Measurements from ENCODE around the gene DMXL1. TPM values are rescaled to one million over a fixed set of nuclear protein-coding genes. Genes with fewer than 3 reads are reported as not detected.

DMXL1 gene
- total and polyA plus RNA-seq, 4 donors: 4.3 to 38.1 (median 25.1) TPM

DNA sequence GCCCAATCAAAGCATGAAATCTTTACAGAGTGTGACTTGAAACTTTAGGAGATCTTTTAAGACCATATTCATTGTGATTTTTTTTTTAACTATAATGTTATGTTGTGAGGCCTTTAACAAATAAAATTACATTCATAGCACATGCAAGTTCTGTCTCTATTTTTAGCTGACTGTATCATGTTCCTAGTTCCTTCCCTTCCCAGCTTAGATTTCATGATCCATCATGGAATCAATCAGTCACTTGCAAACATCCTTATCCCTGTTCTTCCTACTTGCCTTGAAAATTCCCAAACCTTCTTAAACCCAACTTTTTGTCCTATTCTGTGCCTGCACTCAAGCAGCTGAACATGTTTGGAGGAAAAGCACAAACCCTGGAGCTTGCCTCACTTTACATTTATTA is 141.8 kb downstream of the DMXL1 start:
- no peaks in the 10 kb centered on the region for H3K27me3 ChIP-seq (ENCODE audit: control insufficient read depth in 4 of 4, insufficient read depth in 4 of 4, low read length in 3 of 4)
- TF ChIP-seq, protein P1, sequence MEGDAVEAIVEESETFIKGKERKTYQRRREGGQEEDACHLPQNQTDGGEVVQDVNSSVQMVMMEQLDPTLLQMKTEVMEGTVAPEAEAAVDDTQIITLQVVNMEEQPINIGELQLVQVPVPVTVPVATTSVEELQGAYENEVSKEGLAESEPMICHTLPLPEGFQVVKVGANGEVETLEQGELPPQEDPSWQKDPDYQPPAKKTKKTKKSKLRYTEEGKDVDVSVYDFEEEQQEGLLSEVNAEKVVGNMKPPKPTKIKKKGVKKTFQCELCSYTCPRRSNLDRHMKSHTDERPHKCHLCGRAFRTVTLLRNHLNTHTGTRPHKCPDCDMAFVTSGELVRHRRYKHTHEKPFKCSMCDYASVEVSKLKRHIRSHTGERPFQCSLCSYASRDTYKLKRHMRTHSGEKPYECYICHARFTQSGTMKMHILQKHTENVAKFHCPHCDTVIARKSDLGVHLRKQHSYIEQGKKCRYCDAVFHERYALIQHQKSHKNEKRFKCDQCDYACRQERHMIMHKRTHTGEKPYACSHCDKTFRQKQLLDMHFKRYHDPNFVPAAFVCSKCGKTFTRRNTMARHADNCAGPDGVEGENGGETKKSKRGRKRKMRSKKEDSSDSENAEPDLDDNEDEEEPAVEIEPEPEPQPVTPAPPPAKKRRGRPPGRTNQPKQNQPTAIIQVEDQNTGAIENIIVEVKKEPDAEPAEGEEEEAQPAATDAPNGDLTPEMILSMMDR (IDR thresholded peaks at IDR 0.05; ENCODE audit: low read depth, low read length, missing input control): no peak
- no peak for TF ChIP-seq RAD21 (IDR thresholded peaks at IDR 0.05)
- H3K27ac ChIP-seq (ENCODE audit: low read depth in 1 of 2, low read length in 2 of 2): no peak overlapping the region
- H3K4me1 ChIP-seq (ENCODE audit: control insufficient read depth in 4 of 4, insufficient read depth in 4 of 4, low read length in 3 of 4): no peaks in the 10 kb centered on the region
- no peak for DNase-seq (ENCODE audit: low spot score)
- no peak overlapping the region for H3K9ac ChIP-seq (ENCODE audit: low read depth in 1 of 2, low read length in 2 of 2)
- H3K4me3 ChIP-seq (ENCODE audit: low read depth in 1 of 3, low read length in 3 of 3): no peak overlapping the region
- H3K9me3 ChIP-seq (ENCODE audit: control insufficient read depth in 4 of 4, low read length in 3 of 4): no peaks in the 10 kb centered on the region
- H3K36me3 ChIP-seq (ENCODE audit: control insufficient read depth in 4 of 4, insufficient read depth in 3 of 4, low read depth in 1 of 4, low read length in 3 of 4): peaks cover 0 to 6% (median under 1%) of the 10 kb centered on the region in 4 donors

DNA sequence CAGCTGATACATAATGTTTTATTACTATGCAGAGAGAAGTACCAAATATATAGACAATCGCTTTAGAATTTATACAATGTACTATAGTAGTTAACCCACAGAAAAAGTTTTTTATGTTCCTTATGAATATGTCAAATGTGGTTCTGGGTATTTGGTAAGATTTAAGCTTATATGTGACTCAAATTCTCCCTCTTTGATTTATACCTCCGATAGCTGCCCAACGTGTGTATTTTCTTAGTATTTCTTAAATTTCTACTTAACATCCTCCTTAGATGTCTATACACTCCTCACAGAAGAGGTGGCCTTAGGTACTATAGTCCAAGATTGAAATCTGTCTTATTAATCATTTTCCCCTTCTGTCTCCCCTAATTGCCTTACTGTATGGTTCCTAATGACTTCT is 146.3 kb downstream of the DMXL1 start:
- WGBS: 98% methylated on average over 3 of the region's 3 CpGs
- TF ChIP-seq, protein P2, sequence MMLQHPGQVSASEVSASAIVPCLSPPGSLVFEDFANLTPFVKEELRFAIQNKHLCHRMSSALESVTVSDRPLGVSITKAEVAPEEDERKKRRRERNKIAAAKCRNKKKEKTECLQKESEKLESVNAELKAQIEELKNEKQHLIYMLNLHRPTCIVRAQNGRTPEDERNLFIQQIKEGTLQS (IDR thresholded peaks at IDR 0.05): no peak
- TF ChIP-seq RAD21 (IDR thresholded peaks at IDR 0.05): no peak

DNA sequence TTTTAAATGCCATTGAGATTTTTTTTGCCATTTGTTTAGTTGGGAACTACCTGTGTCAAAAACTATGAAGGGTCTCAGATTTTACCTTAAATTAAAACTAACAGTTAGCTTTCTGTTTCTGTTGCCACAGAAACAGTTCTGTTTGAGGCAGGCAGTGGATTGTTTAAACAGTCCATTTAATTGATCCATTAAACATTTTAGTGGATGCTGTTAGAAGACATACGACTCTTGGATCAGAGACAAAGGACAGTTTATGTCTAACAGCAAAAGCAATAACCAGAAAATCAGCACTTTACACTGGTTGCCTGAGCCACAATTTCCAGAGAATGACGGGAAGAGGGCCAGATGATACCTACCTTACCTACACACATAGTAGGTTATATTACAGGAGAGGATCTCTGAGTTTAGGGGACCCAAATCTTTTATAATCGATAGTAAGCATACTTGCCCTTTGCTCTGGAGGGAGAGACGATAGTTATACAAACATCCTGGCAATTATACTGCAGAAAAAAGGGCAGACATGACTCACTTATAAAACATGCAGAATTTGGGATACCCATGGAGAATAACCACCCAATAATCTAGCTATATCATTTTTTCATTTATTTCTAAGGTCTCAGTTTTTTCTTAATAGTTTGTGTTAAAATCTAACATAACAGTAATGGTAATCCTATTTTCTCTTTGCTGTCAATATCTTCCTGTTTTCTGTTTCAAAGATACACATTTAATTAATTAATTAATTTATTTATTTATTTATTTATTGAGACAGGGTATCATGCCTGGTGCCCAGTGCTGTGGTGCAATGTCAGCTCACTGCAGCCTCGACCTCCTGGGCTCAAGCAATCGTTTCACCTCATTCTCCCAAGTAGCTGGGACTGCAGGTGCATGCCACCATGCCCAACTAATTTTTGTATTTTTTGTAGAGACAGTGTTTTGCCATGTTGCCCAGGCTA is 148.2 kb downstream of the DMXL1 start:
- no peak for DNase-seq (ENCODE audit: low spot score)
- Histone ChIP-seq H3K9ac (ENCODE audit: low read depth in 1 of 2, low read length in 2 of 2) (peak overlapping the region in 1 of 2 donors; percentile 53), H3K4me3 (ENCODE audit: low read depth in 1 of 3, low read length in 3 of 3) (peak overlapping the region in 2 of 3 donors; percentile 1 to 57), H3K36me3 (ENCODE audit: control insufficient read depth in 4 of 4, insufficient read depth in 3 of 4, low read depth in 1 of 4, low read length in 3 of 4) (peaks cover 0 to 10% (median 0%) of the 10 kb centered on the region in 4 donors), H3K27me3 (ENCODE audit: control insufficient read depth in 4 of 4, insufficient read depth in 4 of 4, low read length in 3 of 4) (no peaks in the 10 kb centered on the region), H3K9me3 (ENCODE audit: control insufficient read depth in 4 of 4, low read length in 3 of 4) (no peaks in the 10 kb centered on the region), H3K27ac (ENCODE audit: low read depth in 1 of 2, low read length in 2 of 2) (peak overlapping the region; percentile 68 to 73), H3K4me1 (ENCODE audit: control insufficient read depth in 4 of 4, insufficient read depth in 4 of 4, low read length in 3 of 4) (peaks cover 0 to 12% (median 9%) of the 10 kb centered on the region in 4 donors)
- WGBS: 32% methylated on average over 6 of the region's 6 CpGs
- TF ChIP-seq, protein P1 (IDR thresholded peaks at IDR 0.05; ENCODE audit: low read depth, low read length, missing input control): no peak
- TF ChIP-seq SP1 (IDR thresholded peaks at IDR 0.05): peak; percentile 84
- TF ChIP-seq FOXA2 (IDR thresholded peaks at IDR 0.05): no peak
- TF ChIP-seq HNF4G (IDR thresholded peaks at IDR 0.05): no peak
- TF ChIP-seq, protein P2 (IDR thresholded peaks at IDR 0.05): peak; percentile 45
- TF ChIP-seq, protein P3, sequence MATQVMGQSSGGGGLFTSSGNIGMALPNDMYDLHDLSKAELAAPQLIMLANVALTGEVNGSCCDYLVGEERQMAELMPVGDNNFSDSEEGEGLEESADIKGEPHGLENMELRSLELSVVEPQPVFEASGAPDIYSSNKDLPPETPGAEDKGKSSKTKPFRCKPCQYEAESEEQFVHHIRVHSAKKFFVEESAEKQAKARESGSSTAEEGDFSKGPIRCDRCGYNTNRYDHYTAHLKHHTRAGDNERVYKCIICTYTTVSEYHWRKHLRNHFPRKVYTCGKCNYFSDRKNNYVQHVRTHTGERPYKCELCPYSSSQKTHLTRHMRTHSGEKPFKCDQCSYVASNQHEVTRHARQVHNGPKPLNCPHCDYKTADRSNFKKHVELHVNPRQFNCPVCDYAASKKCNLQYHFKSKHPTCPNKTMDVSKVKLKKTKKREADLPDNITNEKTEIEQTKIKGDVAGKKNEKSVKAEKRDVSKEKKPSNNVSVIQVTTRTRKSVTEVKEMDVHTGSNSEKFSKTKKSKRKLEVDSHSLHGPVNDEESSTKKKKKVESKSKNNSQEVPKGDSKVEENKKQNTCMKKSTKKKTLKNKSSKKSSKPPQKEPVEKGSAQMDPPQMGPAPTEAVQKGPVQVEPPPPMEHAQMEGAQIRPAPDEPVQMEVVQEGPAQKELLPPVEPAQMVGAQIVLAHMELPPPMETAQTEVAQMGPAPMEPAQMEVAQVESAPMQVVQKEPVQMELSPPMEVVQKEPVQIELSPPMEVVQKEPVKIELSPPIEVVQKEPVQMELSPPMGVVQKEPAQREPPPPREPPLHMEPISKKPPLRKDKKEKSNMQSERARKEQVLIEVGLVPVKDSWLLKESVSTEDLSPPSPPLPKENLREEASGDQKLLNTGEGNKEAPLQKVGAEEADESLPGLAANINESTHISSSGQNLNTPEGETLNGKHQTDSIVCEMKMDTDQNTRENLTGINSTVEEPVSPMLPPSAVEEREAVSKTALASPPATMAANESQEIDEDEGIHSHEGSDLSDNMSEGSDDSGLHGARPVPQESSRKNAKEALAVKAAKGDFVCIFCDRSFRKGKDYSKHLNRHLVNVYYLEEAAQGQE (IDR thresholded peaks at IDR 0.05): no peak
- TF ChIP-seq YY1 (IDR thresholded peaks at IDR 0.05): peak; percentile 59
- peak; percentile 49 to 64 for TF ChIP-seq RXRA (IDR thresholded peaks at IDR 0.05)
- TF ChIP-seq, protein P4, sequence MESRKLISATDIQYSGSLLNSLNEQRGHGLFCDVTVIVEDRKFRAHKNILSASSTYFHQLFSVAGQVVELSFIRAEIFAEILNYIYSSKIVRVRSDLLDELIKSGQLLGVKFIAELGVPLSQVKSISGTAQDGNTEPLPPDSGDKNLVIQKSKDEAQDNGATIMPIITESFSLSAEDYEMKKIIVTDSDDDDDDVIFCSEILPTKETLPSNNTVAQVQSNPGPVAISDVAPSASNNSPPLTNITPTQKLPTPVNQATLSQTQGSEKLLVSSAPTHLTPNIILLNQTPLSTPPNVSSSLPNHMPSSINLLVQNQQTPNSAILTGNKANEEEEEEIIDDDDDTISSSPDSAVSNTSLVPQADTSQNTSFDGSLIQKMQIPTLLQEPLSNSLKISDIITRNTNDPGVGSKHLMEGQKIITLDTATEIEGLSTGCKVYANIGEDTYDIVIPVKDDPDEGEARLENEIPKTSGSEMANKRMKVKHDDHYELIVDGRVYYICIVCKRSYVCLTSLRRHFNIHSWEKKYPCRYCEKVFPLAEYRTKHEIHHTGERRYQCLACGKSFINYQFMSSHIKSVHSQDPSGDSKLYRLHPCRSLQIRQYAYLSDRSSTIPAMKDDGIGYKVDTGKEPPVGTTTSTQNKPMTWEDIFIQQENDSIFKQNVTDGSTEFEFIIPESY (IDR thresholded peaks at IDR 0.05): peak; percentile 23
- TF ChIP-seq, protein P5, sequence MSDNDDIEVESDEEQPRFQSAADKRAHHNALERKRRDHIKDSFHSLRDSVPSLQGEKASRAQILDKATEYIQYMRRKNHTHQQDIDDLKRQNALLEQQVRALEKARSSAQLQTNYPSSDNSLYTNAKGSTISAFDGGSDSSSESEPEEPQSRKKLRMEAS (IDR thresholded peaks at IDR 0.05): no peak
- TF ChIP-seq NR2F2 (IDR thresholded peaks at IDR 0.05): no peak
- TF ChIP-seq JUND (IDR thresholded peaks at IDR 0.05): peak; percentile 84 to 86
- TF ChIP-seq RAD21 (IDR thresholded peaks at IDR 0.05): peak in 1 of 2 donors; percentile 9
- TF ChIP-seq EGR1 (IDR thresholded peaks at IDR 0.05; ENCODE audit: low read depth in 2 of 2): no peak
- TF ChIP-seq FOXA1 (IDR thresholded peaks at IDR 0.05): no peak

More for the DNA sequence above, 146.3 kb downstream of the DMXL1 start:
- Histone ChIP-seq H3K9ac (ENCODE audit: low read depth in 1 of 2, low read length in 2 of 2) (no peak overlapping the region), H3K4me1 (ENCODE audit: control insufficient read depth in 4 of 4, insufficient read depth in 4 of 4, low read length in 3 of 4) (peaks cover 0 to 12% (median 9%) of the 10 kb centered on the region in 4 donors), H3K27me3 (ENCODE audit: control insufficient read depth in 4 of 4, insufficient read depth in 4 of 4, low read length in 3 of 4) (no peaks in the 10 kb centered on the region), H3K4me3 (ENCODE audit: low read depth in 1 of 3, low read length in 3 of 3) (no peak overlapping the region), H3K27ac (ENCODE audit: low read depth in 1 of 2, low read length in 2 of 2) (no peak overlapping the region), H3K9me3 (ENCODE audit: control insufficient read depth in 4 of 4, low read length in 3 of 4) (no peaks in the 10 kb centered on the region), H3K36me3 (ENCODE audit: control insufficient read depth in 4 of 4, insufficient read depth in 3 of 4, low read depth in 1 of 4, low read length in 3 of 4) (peaks cover 0 to 15% (median 0%) of the 10 kb centered on the region in 4 donors)
- DNase-seq (ENCODE audit: low spot score): no peak

All from liver (tissue), 9 donors.